GM12878 (cell line): ENCODE measurements around the gene PDXP. TPM values are rescaled to one million over a fixed set of nuclear protein-coding genes. Genes with fewer than 3 reads are reported as not detected.

ENCODE experiments used
- ATAC-seq: fragments of 200-7000 bp; cut with Tn5 transposase; 3 replicates; pipeline ENCODE4 v1.9.1; 2020; ENCODE audit warnings: mild to moderate bottlenecking, moderate library complexity
- BruUV-seq: library from RNA; stranded (reverse); fragments of 400-500 nt; replicated peaks from 2 replicates; lab custom pipeline; 2021; lab: Mats Ljungman, UMichigan
- CTCF ChIA-PET: fragments of 300-600 bp; sonication (Branson Sonifier 250); formaldehyde crosslinking; extraction: SDS; loops from one replicate; lab custom pipeline; 2021; ENCODE audit warnings: inconsistent platforms; lab: Yijun Ruan, JAX
- POLR2A ChIA-PET: fragments of 350-600 bp; formaldehyde crosslinking; extraction: SDS; loops from one replicate; lab custom pipeline; 2021; ENCODE audit warnings: inconsistent platforms; lab: Charles Lee
- RAD21 ChIA-PET: fragments of 300-600 bp; sonication (Branson Sonifier 250); formaldehyde crosslinking; loops from one replicate; lab custom pipeline; 2023; ENCODE audit warnings: antibody characterized with exemption; ENCODE audit not compliant: unreplicated experiment; lab: Charles Lee
- SMC1A ChIA-PET: fragments of 300-600 bp; sonication (Branson Sonifier 250); formaldehyde crosslinking; loops from one replicate; lab custom pipeline; 2023; ENCODE audit not compliant: unreplicated experiment, uncharacterized antibody; lab: Charles Lee
- DNase-seq: peaks from one replicate; pipeline ENCODE4 v3.0.0-alpha.2; 2011; ENCODE audit warnings: low read depth, low spot score
- FAIRE-seq: peaks from 3 replicates; lab custom pipeline; 2011; peaks lifted over from hg19 to GRCh38; lab: Jason Lieb, UNC
- H2AFZ ChIP-seq: 2 replicates; pipeline ENCODE4 v1.6.0; 2011; ENCODE audit warnings: low read depth, low read length, control low read depth; ENCODE audit not compliant: control insufficient read depth
- H3K27ac ChIP-seq: 2 replicates; pipeline ENCODE4 v1.5.1; 2011; ENCODE audit warnings: control low read depth; ENCODE audit not compliant: control insufficient read depth, insufficient read depth
- H3K27me3 ChIP-seq, 2 experiments: replicated peaks in 1 of 2; 2 replicates each; pipeline versions ENCODE4 v1.6.0 to v1.6.1; 2011; ENCODE audit warnings: low read length in 1 of 2; ENCODE audit not compliant: control insufficient read depth in 2 of 2, insufficient read depth in 2 of 2
- H3K36me3 ChIP-seq, 2 experiments: 2 replicates each; pipeline ENCODE4 v1.5.1; 2011; ENCODE audit warnings: low read length in 1 of 2; ENCODE audit not compliant: control insufficient read depth in 2 of 2, insufficient read depth in 2 of 2
- H3K4me1 ChIP-seq: 2 replicates; pipeline ENCODE4 v1.6.1; 2011; ENCODE audit warnings: mild to moderate bottlenecking, low read length, moderate library complexity, mixed read lengths; ENCODE audit not compliant: control insufficient read depth, insufficient read depth
- H3K4me2 ChIP-seq: 2 replicates; pipeline ENCODE4 v1.6.0; 2011; ENCODE audit warnings: control low read depth; ENCODE audit not compliant: control insufficient read depth, insufficient read depth
- H3K4me3 ChIP-seq: fragments of 200-600 bp; sonication (generic); 2 replicates; pipeline ENCODE4 v1.5.1; 2016
- H3K79me2 ChIP-seq: 2 replicates; pipeline ENCODE4 v1.6.0; 2011; ENCODE audit warnings: low read length; ENCODE audit not compliant: control insufficient read depth, insufficient read depth
- H3K9ac ChIP-seq: 2 replicates; pipeline ENCODE4 v1.8.0; 2011; ENCODE audit warnings: low read length, control low read depth, mixed read lengths; ENCODE audit not compliant: control insufficient read depth, insufficient read depth
- H3K9me3 ChIP-seq: replicated peaks from 3 replicates; pipeline ENCODE4 v1.5.1; 2011; ENCODE audit warnings: mild to moderate bottlenecking, low read length; ENCODE audit not compliant: control insufficient read depth, insufficient read depth
- H4K20me1 ChIP-seq: 2 replicates; pipeline ENCODE4 v1.6.0; 2011; ENCODE audit not compliant: control insufficient read depth, insufficient read depth
- CEBPZ ChIP-seq: fragments of 150-350 bp; IDR thresholded peaks from 2 replicates; pipeline ENCODE4 v1.6.1; 2016; ENCODE audit warnings: low read depth, low read length
- EZH2 ChIP-seq: IDR thresholded peaks from 2 replicates; pipeline ENCODE4 v1.6.1; 2012; ENCODE audit warnings: low read depth, mild to moderate bottlenecking, control low read depth, inconsistent platforms, low read length, borderline replicate concordance; ENCODE audit not compliant: control insufficient read depth
- KDM1A ChIP-seq: fragments of 200-600 bp; sonication (generic); IDR thresholded peaks from 2 replicates; pipeline ENCODE4 v1.6.1; 2016; ENCODE audit warnings: borderline replicate concordance
- MXI1 ChIP-seq: fragments of 150-350 bp; IDR thresholded peaks from 2 replicates; pipeline ENCODE4 v1.6.1; 2011; ENCODE audit warnings: low read depth, mild to moderate bottlenecking, inconsistent platforms, low read length, improper control_type of control experiment
- PBX3 ChIP-seq: IDR thresholded peaks from 2 replicates; pipeline ENCODE4 v1.6.1; 2011; ENCODE audit warnings: mild to moderate bottlenecking, low read depth, low read length, moderate library complexity; ENCODE audit not compliant: insufficient replicate concordance
- RAD21 ChIP-seq: IDR thresholded peaks from 2 replicates; pipeline ENCODE4 v1.6.1; 2011; ENCODE audit warnings: mild to moderate bottlenecking, low read depth, low read length, moderate library complexity; ENCODE audit not compliant: insufficient read depth
- TARDBP ChIP-seq: IDR thresholded peaks from 2 replicates; pipeline ENCODE4 v1.6.1; 2016; ENCODE audit warnings: borderline replicate concordance
- WGBS: methylation state at CpG from one replicate; pipeline ENCODE4 v1.1.6; 2016; ENCODE audit warnings: low lambda C conversion rate; ENCODE audit not compliant: insufficient replicate concordance, insufficient coverage; ENCODE audit errors: missing lambda C conversion rate; 5-methylcytosine and 5-hydroxymethylcytosine counted together
- in situ Hi-C: fragments of 300-500 bp; cut with MboI; formaldehyde crosslinking; loops from 9 replicates; pipeline ENCODE4 v1.14.3; 2018; ENCODE audit warnings: mixed read lengths
- intact Hi-C: fragments of 100-400 bp; cut with micrococcal nuclease; formaldehyde crosslinking; loops from one replicate; pipeline ENCODE4 v1.14.2; 2022; ENCODE audit not compliant: unreplicated experiment
- polyA plus RNA-seq, 11 experiments: library from polyadenylated mRNA; depleted of rRNA in 4 of 11; unstranded in 6 of 11; stranded (reverse) in 5 of 11; fragments of >200 nt; fragmentation: Nextera tagmentation in 4 of 11; fragmentation: Illumina TruSeq in 1 of 11; extraction: Ambion mirVana in 4 of 11; extraction: Trizol in 1 of 11; gene quantifications; 1 replicate in 1 of 11; 2 replicates in 10 of 11; pipeline versions ENCODE4 v1.2.1 to v1.2.3, GENCODE V29; 2011 to 2016; ENCODE audit warnings: inconsistent platforms in 2 of 11, missing spikeins in 2 of 11, low read depth in 1 of 11
- total RNA-seq, 4 experiments: library from RNA; depleted of rRNA in 3 of 4; stranded (reverse); fragments of >200 nt in 3 of 4; fragmentation: Illumina TruSeq in 1 of 4; extraction: Trizol in 1 of 4; gene quantifications; 2 replicates each; pipeline versions ENCODE4 v1.2.1 to v1.2.3, GENCODE V29; 2013 to 2021
- TF ChIP-seq, protein P1 (sequence below): fragments of 450-650 bp; IDR thresholded peaks from 2 replicates; pipeline ENCODE4 v1.6.1; 2017; ENCODE audit warnings: mild to moderate bottlenecking, moderate library complexity
- TF ChIP-seq, protein P2 (sequence below), 3 experiments: IDR thresholded peaks in 2 of 3; conservative IDR thresholded peaks in 1 of 3; 2 replicates each; pipeline ENCODE4 v1.5.1; 2011; ENCODE audit warnings: low read depth in 3 of 3, low read length in 3 of 3, mild to moderate bottlenecking in 3 of 3, control low read depth in 2 of 3, moderate library complexity in 2 of 3, inconsistent platforms in 1 of 3, mixed read lengths in 1 of 3; ENCODE audit not compliant: control insufficient read depth in 2 of 3, insufficient read depth in 1 of 3; ENCODE audit errors: extremely low read depth in 1 of 3

Gene PDXP
- total and polyA plus RNA-seq, 10 of the 15 experiments (the other 5 are each of a cell fraction or from before 2014, with no cell fraction given) = 4.4 to 56.7 (median 34.6) TPM

- SMC1A ChIA-PET = interaction anchor here (0.7 to 7.9 kb wide), 13 partner anchors 10 to 204 kb away, joined by 3 to 157 read pairs (median 13); partner anchors contain the start of genes GCAT, GGA1, LGALS1 and NOL12
- no peak for DNase-seq
- BruUV-seq = no TSS peak
- TF ChIP-seq, protein P1, sequence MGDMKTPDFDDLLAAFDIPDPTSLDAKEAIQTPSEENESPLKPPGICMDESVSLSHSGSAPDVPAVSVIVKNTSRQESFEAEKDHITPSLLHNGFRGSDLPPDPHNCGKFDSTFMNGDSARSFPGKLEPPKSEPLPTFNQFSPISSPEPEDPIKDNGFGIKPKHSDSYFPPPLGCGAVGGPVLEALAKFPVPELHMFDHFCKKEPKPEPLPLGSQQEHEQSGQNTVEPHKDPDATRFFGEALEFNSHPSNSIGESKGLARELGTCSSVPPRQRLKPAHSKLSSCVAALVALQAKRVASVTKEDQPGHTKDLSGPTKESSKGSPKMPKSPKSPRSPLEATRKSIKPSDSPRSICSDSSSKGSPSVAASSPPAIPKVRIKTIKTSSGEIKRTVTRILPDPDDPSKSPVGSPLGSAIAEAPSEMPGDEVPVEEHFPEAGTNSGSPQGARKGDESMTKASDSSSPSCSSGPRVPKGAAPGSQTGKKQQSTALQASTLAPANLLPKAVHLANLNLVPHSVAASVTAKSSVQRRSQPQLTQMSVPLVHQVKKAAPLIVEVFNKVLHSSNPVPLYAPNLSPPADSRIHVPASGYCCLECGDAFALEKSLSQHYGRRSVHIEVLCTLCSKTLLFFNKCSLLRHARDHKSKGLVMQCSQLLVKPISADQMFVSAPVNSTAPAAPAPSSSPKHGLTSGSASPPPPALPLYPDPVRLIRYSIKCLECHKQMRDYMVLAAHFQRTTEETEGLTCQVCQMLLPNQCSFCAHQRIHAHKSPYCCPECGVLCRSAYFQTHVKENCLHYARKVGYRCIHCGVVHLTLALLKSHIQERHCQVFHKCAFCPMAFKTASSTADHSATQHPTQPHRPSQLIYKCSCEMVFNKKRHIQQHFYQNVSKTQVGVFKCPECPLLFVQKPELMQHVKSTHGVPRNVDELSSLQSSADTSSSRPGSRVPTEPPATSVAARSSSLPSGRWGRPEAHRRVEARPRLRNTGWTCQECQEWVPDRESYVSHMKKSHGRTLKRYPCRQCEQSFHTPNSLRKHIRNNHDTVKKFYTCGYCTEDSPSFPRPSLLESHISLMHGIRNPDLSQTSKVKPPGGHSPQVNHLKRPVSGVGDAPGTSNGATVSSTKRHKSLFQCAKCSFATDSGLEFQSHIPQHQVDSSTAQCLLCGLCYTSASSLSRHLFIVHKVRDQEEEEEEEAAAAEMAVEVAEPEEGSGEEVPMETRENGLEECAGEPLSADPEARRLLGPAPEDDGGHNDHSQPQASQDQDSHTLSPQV = no peak
- TF ChIP-seq CEBPZ (no peak), MXI1 (peak; percentile 48; the same call in 1 of the 2 replicates), RAD21 (peak; percentile 64), EZH2 (no peak), KDM1A (no peak), TARDBP (no peak), PBX3 (peak; percentile 43)
- TF ChIP-seq, protein P2, sequence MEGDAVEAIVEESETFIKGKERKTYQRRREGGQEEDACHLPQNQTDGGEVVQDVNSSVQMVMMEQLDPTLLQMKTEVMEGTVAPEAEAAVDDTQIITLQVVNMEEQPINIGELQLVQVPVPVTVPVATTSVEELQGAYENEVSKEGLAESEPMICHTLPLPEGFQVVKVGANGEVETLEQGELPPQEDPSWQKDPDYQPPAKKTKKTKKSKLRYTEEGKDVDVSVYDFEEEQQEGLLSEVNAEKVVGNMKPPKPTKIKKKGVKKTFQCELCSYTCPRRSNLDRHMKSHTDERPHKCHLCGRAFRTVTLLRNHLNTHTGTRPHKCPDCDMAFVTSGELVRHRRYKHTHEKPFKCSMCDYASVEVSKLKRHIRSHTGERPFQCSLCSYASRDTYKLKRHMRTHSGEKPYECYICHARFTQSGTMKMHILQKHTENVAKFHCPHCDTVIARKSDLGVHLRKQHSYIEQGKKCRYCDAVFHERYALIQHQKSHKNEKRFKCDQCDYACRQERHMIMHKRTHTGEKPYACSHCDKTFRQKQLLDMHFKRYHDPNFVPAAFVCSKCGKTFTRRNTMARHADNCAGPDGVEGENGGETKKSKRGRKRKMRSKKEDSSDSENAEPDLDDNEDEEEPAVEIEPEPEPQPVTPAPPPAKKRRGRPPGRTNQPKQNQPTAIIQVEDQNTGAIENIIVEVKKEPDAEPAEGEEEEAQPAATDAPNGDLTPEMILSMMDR (IDR thresholded peaks at IDR 0.05 in 2 of 3, conservative IDR thresholded peaks at IDR 0.05 in 1 of 3; ENCODE audit: control insufficient read depth in 2 of 3, extremely low read depth in 1 of 3, insufficient read depth in 1 of 3, low read depth in 3 of 3, low read length in 3 of 3) = peak; percentile 50 to 82 (median 68)
Measured at GRCh38 chr22:37661160-37661924, 2.8 kb downstream of the PDXP start.

More at GRCh38 chr22:37661160-37661924, 2.8 kb downstream of the PDXP start:
- CTCF ChIA-PET = interaction anchor here (0.6 to 11.7 kb wide), 24 partner anchors 8 to 415 kb away, joined by 3 to 414 read pairs (median 4); partner anchors contain the start of genes C22orf23, GGA1, LGALS1 and NOL12
- Histone ChIP-seq H3K4me1 (peaks cover 12% of the 10 kb centered on the region), H2AFZ (no peak overlapping the region), H3K27me3 (no peaks in the 10 kb centered on the region), H3K9me3 (no peaks in the 10 kb centered on the region), H3K27ac (no peak overlapping the region), H3K4me2 (peak overlapping the region; percentile 96), H3K9ac (peak overlapping the region; percentile 70), H3K79me2 (peaks cover 51% of the 10 kb centered on the region), H3K36me3 (peaks cover 0 to 12% of the 10 kb centered on the region in 2 experiments; a peak in 3 of 4 replicates), H4K20me1 (no peaks in the 10 kb centered on the region), H3K4me3 (peak overlapping the region; percentile 82)
- ATAC-seq (peak; percentile 33), FAIRE-seq (no peak)
- intact Hi-C loops (loop anchor here (1.0 to 2.0 kb wide), 2 partner anchors 20 to 201 kb away; no protein-coding TSS in a partner anchor), in situ Hi-C loops (no loop called here)
- 74% methylated on average over 12 of the region's 12 CpGs for WGBS
- POLR2A ChIA-PET = interaction anchor here (0.6 to 9.6 kb wide), 11 partner anchors 8 to 59 kb away, joined by 3 to 209 read pairs (median 4); partner anchors contain the start of genes LGALS1 and NOL12
- RAD21 ChIA-PET = interaction anchor here (0.9 to 9.1 kb wide), 15 partner anchors 10 to 293 kb away, joined by 3 to 173 read pairs (median 7); partner anchors contain the start of genes ANKRD54, C22orf23, GCAT and GGA1
